GM19395 (cell line): ENCODE measurements around the gene SLC38A3.
"Not testable (repeated sequence)": the region's sequence is repeated elsewhere in the genome, so short reads cannot be mapped to it uniquely, and the experiment has no call there.

Experiments used
- ATAC-seq: cut with Tn5 transposase; IDR thresholded peaks from one replicate; pipeline ENCODE4 v1.9.1; 2021; ENCODE audit warnings: mild to moderate bottlenecking, moderate library complexity; ENCODE audit not compliant: unreplicated experiment

The SLC38A3 gene

DNA sequence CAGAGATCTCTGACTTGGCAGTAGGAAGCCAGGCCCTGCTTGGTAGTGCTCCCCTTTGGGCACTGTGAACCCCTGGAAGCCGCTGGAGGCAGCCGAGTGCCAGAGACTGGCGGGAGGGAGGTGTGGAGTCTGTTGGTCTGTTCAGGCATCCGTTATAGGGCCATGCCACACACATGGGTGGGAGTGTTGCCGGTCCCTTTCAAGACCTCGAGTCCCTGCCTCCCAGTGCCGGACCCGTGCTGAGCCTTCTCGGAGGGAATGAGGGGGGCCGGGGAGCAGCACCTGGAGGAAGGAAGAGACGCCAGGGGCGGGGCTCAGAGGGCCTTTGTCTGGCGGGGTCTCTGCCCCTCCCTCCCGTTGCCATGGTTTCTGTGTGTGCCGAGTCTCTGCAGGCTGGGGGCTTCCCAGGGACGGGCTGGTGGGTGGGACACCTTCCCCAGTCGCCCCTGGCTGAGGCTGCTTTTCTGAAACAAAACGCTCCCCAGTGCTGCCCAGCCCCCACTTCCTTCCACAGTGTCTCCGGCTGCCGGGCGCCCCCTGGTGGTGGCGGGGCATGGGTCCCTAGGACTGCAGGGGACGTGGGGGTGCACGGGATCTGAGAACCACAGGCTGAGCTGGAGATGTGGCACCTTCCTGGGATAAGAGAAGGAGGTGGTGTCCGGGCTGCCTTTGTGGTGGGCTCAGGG lies 40.9 kb downstream of the SLC38A3 start:
- ATAC-seq = peak; percentile 68

DNA sequence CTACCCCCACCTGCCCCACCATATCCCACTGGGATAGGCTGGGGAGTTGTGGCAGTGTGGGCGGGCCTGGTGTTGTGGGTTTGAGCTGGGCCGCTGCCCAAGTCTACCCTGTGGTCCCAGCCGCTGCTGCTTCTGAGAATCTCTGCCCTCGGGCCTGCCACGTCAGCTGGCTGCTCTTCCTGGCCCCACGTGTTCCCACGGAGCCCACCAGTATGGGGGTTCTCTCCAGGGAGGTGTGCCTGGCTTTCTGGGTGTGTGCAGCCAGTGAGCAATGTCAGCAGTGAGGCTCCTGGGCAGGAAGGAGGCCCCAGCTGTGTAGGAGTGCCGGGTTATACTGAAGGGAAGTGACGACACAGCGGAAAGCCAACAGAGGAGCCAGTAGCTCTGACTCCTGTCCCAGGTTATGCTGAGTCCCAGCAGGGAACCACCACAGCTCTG lies 41.5 kb downstream of the SLC38A3 start:
- peak; percentile 45 for ATAC-seq

DNA sequence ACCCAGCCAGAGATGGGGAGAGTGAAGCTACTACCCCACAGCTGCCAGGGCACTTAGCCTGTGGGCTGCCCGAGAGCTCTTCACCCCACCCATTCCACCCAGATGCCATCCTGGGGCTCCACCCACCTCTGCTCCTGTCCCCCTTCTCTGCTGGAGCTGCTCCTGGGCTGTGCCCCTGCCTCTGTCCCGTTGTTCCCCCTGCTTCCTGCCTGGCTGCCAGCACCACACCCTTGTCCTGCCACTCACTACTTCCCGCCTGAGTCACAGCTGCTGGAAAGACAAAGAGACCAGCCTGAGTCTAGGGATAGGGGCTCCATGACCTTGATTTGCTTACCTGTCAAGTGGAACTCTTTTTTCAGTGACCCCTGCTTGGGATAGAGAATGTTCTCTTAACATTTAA lies 43.3 kb downstream of the SLC38A3 start:
- no peak for ATAC-seq

DNA sequence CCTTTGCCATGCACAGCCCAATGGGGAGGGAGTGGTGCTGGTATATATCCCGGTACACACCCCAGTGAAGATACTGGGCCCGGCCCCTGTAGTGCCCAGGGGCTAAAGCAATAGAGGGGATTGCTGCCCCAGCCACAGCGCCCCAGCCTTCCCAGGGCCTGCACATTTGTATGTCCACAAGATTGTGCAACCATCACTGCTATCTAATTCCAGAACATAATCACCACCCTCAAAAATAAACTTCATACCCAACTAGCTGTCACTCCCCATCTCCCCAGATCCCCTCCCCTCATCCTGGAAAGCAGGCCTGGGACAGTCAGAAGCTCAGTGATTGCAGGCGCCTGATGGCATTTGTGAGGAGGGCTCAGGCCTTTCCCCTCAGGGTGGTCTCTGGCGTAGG lies 44.4 kb downstream of the SLC38A3 start:
- ATAC-seq = no peak

DNA sequence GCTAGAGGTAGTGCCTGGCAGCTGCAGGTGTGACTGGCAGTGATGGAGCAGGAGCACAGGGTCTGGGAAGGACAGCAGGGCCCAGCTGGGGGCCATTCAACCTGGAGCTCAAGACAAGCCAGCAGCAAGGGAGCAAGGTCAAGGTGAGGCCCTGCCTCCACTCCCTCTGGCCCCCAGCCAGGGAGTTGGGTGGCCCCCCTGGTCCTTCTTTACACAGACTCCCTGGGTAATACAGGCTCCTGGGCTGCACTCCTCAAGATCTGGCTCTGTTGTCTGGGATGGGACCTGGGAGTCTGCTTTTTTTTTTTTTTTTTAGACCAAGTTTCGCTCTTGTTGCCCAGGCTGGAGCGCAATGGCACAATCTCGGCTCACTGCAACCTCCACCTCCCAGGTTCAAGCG lies 45.4 kb downstream of the SLC38A3 start:
- ATAC-seq = no peak

DNA sequence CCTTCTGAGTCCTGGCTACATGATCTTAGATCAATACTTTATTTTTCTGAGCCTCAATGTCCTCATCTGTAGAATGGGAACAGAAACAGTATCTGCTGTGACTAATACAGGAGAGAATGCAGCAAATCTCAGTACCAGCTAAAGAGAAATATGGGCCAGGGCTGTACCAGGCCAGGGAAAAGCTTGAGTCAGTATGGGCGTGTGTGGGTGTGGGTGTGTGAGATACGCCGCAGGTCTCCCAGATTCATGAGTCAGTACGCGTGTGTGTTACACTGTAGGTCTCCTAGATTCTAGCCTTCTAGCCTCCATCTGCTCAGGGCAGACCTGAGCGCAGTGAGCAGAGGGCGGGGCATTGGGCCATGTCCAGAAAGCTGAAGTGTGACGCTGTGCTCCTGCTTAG lies 46.1 kb downstream of the SLC38A3 start:
- ATAC-seq = no peak

DNA sequence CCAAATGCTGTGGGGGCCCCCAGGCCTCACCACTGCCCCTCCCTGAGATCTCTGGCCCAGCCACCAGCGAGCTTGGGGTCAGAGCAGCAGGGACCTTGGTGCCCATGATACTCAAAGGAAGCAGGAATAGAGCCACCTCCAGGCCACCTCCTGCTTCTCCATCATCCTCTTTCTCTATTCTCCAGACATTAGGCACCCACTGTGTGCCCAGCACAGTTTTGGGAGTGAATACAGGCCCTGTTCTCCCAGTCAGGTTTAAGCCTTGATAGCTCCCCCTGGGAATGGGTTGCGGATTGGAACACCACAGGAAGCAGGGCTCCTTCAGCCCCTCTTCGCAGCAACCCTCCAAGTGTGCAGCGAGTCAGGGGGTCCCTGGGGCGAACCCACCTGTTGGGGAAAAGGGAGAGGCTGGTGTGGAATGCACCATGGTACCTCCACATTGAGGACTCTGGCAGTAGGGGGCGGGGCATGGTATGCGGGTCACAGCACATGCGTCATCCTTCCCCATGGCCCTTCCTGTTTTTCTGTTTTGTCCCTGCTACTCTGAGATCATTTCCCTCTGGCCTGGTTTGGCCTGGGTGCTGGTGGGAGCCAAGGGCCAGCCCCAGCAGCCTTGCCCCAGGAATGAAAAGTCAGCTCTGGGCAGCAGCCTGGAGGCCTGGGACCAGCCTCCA lies 49.6 kb downstream of the SLC38A3 start:
- ATAC-seq = no peak

DNA sequence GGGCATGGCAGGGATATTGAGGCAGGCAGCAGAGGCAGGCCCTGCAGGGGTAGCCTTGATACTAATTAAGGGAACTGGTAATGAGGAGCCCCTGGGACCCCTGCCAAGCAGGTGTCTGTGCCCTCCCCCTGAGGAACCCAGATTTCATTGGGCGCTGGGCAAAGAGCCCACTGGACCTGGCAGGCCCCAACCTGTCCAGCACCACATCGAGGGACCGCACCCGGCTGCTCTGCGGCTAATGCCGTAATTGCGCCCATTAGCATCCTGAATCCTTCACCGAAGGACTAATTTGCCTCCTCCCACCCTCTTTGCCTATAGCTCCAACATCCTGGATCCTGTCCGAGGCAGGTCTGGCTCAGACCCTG lies 50.2 kb downstream of the SLC38A3 start:
- ATAC-seq = no peak

DNA sequence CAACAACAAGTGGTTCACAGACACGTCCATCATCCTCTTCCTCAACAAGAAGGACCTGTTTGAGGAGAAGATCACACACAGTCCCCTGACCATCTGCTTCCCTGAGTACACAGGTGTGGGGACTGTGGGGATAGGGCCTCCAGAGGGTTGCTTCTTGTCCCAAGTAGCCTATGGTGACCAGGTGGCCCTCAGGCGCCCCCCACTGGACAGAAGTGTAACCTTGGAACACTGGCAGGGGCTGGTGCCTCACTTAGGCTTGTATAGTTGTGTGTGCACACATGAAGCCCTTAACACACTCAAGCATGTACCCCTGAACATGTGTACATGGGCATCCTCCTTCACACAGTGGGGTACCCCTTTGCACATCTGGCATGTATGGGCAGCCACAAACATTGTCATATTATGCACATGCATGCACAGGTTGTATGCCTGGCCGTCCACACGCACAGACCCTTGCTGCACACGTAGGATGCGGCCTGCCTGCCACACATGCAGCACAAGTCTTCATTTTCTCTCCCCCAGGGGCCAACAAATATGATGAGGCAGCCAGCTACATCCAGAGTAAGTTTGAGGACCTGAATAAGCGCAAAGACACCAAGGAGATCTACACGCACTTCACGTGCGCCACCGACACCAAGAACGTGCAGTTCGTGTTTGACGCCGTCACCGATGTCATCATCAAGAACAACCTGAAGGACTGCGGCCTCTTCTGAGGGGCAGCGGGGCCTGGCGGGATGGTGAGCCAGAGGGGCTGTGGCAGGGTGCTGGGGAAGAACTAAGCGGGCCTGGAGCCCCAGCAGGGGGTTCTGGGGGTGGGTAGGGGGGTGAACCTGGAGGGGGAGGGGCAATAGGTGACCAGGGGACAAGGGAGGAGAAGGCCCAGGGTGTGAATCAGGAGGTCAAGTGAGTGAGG lies 52.2 kb downstream of the SLC38A3 start:
- ATAC-seq = no peak

DNA sequence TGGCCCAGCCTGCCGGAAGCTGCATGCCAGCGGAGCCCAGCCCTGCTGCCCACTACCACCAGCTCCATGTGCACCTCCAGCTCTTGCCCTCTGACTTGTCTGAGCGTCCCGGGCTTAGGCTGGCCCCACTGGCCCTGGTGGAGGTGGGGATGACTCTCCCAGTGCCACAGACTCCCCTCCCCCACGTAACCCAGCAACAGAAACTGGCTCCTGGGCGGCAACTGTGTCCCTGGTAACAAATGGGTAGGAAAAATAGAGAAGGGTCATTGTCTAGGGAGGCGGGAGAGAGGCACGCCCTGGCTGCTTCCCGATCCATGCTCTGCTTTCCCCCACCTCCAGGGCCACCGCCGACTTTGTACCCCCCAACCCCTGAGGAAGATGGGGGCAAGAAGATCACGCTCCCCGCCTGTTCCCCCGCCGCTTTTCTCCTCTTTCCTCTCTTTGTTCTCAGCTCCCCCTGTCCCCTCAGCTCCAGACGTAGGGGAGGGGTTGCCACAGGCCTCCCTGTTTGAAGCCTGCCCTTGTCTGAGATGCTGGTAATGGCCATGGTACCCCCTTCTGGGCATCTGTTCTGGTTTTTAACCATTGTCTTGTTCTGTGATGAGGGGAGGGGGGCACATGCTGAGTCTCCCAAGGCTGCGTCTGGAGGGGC lies 53.1 kb downstream of the SLC38A3 start:
- no peak for ATAC-seq

DNA sequence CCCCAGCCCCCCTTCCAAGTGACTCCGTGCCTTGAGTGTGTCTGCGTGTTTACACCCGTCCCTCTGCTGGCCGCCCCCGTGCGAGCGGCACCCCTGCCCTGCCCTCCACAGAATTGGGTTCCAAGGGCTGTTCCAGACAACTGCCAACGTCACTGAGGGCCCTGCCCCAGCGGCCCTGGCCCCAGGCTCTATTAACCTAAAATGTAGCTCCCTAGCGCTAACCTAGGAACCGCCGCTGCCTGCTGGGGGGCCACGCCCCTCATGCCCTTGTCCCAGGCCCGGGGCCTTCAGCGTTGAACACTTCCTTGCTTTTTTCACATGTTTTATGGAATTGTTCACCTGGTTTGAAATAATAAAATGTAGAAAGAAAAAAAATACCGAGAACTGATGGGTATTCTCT lies 53.9 kb downstream of the SLC38A3 start:
- no peak for ATAC-seq

DNA sequence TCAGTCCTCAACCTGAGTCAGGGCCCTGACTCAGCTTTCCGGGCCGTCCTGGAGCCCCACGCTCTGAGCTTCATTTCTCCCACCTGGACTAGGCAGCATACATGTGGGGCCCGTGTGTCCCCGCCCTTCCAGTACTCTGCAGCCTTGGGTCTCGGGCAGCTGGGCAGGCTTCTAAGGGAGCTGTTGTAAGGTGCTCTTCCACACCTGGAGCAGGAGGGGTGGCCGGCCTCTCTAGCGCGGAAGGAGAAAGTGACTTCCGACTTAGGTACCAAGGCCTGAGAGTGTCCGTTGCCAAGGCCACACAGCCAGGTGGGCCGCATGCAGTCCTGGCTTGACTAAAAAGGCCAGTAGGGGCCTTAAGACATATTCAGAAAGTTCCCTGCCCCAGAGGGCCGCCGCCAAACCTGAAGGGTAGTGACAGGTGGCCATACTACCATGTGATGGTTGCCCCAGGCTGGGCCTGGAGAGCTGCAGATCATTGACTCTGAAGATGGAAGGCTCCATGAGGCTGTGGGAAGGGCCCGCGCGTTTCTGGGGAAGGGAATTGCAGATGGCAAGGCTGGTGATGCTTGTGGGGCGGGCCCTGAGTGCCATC lies 54.5 kb downstream of the SLC38A3 start:
- peak; percentile 34 for ATAC-seq

DNA sequence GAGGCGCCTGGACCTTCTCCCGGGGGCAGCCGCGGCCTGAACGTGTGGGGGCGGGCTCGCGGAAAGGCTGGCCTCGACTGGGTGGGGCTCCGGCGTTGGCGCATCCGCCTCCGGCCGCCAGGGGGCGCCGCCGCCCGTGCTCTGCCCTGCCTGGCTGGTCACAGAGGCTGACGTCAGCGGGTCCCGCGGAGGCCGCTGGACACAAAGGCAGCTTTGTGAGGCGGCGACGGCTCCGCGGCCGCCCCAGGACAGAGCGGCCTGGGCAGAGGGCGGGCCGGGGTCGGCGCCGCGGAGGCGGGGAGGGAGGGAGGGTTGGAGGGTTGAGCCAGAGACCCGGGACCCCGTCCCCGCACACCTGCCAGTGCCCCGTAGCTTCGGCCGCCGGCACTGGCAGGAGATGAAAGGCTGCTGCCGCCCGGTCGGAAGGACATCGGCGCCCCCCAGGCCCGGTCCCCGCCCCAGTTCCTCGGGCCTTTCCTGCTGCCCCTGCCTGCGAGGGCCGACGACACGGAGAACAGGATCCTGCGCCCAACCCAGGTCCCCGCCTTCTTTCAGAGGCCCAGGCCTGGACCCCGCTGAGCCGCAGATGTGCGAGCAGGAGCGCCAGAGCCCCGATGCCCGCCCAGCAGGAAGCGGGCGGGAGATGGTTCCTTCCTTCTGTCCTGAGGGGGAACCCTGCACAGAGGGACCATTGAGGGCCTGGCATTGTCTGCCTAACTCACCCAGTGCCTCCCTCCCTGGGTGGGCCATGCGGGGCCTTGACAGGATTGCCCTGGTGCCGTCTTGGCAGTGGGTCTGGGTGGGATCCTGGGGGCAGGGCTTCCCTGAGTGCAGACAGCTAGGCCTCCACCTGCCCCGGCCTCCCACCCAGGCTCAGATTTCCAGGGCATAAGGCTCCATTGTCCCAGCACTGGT lies 55.2 kb downstream of the SLC38A3 start:
- ATAC-seq = peak; percentile 82

DNA sequence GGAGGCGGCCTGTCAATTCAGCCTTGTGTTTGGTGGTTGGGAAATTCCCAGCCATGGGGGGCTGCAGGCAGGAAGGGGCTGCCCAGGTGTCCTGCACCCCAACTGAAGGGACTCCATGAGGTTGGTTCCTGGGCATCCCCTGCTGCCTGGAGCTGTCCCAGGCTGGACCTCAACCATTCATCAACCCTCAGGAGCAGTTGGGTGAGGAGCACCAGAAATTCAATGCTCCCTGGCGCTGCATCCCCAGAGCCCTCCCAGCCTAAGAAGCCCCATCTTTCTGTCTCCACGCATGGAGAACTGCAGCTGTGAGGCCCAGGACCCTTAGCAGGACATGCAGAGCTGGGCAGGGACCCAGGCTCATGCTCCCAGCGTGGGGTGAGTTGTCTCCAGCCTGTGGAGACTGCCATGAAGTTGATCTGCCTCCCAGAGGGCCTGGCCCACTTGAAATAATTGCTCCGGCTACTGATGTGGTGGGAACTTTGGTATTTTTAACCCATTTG lies 55.9 kb downstream of the SLC38A3 start:
- no peak for ATAC-seq

DNA sequence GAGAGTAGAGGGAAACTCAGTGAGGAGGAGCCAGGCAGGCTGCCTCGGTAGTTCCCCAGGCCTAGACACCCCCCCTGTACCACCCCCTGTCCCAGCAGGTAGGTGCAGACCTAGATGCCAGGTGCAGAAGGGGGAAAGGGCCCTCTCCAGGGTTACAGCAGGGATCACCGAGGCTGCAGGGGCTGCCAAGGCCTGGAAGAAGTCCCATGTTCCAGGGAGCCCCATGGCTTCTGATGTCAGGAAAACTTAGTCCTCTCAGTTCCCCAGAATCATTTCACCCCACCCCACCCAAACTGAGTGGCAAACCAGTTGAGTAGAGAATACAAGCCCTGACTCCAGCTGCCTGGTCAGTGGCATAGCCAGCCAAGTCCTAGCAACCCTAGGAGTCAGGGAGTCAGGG lies 56.4 kb downstream of the SLC38A3 start:
- ATAC-seq = no peak

DNA sequence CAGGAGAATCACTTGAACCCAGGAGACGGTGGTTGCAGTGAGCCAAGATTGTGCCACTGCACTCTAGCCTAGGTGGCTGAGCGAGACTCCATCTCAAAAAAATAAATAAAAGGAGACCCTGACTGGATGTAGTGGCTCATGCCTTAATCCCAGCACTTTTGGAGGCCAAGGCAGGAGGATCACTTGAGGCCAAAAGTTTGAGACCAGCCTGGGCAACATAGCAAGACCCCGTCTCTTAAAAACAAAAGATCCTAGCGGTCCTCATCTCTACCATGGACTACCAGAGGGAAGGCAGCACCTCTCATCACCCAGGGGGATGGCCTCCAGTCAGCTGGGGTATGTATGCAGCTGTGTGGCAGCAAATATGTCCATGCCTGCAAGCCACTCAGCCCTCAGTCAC lies 57.1 kb downstream of the SLC38A3 start:
- not testable (repeated sequence) for ATAC-seq

DNA sequence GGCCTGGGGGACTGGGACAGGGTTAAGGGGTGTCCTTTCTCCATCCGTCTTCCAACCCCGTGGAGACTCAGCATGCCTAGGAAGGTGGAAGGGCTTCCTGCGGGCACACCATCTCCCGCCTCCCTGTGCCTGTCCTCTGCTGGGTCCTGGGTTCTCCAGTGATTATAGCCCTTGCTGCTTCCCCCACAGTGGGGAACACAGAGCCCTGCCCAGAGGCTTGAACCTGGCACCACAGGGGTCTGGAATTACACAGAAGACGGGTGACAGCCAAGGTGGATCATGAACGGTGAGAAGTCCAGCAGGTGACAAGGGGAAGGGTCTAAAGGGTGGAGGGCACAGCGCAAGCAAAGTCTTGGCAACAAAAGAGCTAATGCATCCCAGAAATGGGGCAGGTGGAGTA lies 57.7 kb downstream of the SLC38A3 start:
- no peak for ATAC-seq

DNA sequence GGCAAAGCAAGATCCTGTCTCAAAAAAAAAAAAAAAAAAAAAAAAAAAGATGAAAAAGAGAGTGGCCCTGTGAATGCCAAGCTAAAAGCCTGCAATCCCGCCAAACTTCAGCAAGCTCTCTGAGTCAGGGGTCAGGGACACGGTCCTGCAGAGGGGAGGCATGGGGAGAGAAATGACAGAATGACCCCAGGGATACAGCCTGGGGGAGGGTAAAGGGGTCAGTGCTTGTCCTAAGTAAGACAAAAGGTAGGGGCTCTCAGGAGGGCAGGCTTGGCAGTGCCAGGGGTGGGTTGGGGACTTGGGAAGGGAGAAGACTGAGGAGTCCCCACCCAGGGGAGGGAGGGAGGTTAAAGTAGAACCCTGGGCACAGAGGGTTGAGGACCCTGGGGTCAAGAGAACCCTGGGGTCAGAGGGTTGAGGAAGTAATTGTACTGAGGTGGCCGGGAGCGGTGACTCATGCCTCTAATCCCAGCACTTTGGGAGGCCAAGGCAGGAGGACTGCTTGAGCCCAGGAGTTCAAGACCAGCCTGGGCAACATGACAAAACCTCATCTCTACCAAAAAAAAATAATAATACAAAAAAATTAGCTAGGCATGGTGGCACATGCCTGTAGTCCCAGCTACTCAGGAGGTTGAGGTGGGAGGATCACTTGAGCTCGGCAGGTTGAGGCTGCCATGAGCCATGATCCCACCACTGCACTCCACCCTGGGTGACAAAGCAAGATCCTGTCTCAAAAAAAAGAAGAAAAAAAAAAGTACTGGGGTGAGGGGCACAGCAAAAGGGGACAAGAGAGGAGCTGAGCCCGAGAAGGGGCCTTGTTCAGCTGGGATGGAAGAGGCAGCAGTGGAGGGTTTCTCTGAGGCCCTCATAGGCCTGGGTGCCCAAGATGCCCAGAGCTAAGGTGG lies 58.7 kb downstream of the SLC38A3 start:
- ATAC-seq = no peak
